ENCODE data around the gene ZNF735.
"Not testable (repeated sequence)": the region's sequence is repeated elsewhere in the genome, so short reads cannot be mapped to it uniquely, and the experiment has no call there.

Gene ZNF735

DNA sequence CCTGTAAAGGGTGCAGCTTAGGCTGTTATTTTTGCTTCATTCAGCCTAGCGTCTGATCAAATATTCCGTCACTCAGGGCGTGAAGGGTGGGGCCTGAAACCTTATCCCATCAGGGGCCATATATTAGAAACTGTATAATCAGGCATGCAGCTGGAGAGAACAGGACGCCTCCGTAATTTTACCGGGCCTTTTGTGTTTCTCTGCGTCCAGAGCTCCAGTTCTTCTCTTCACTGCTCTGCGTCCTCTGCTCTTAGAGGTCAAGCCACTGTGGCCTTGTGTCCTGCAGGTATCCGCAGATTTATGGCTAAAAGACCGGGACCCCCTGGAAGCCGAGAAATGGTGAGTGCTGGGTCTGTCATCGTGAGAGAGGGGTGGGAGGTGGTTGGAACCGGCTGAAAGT, at the start of gene ZNF735:
Gene ZNF735, plus strand, starts transcription at position 301 of the 400 bp plus-strand sequence. Its CDS starts 0 bp downstream, at position 301.
- DNase-seq: no peak

DNA sequence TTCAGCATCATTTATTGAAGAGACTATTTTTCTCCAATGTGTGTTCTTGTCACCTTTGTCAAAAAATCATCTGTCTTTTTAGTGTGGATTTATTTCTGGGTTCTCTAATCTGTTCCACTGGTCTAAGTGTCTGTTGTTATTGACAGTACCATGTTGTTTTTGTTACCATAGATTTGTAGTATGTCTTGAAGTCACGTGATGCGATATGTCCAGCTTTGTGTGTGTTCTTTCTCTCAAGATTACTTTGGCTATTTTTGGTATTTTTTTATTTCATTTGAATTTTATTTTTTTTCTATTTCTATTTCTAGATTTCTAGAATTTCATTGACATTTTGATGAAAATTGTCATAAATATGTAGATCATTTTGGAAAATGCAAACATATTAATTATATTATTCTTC, 36.0 kb upstream of the ZNF735 start:
- not testable (repeated sequence) for DNase-seq

DNA sequence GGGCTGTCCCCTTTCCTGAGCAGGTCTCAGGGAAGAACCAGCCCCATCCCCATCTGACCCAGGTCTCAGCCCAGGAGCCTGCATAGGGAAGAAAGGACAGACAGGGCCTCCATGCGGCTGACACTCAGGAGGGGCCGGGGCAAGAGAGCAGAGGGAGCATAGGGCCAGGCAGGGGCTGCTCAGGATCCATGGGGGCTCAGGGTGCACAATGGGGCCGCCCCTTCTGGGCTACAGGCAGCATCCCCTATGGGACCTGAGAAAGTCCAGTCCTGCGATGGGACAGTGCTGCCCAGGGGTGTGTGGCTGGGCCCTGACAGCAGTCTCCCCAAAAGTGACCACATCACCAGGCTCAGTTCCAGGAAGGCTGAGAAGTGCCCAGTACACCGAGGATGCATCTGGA, 32.7 kb upstream of the ZNF735 start:
- no peak for DNase-seq

DNA sequence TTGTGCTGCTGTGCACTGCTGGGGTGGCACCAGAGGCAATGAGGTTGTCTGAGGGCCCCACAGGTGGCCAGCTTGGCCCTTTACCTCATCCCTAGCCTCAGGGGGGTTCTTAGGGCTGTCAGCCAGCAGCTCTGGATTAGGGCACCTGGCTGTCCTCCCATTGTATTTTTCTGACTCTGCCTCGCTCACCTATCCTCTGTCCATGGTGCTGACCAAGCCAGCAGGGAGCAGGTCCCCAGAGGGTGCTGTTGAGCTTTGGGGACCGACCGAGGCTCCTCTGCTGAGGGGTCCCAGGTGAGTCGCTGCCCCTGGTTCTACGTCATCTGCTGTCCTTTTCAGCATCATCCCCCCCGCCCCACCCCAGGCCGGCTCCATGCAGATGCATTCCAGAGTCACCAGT, 32.1 kb upstream of the ZNF735 start:
- no peak for DNase-seq

DNA sequence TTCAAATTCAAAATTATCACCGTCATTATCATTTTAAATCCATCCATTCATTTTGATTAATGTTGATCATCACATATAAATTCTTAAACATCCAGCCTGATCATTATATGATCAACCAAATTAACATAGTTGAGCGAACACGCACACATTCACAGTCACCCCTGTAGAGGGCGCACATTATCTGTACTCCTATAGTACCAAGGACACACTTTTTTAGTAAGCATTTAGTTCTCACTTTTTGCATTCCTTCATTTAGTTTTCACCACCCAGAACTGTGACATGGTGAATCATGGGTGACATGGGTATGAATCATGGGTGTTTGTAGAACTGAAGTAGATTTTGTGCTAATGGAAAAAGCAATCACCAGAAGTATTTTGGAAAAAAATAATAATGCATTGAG, 26.0 kb upstream of the ZNF735 start:
- DNase-seq: no peak

DNA sequence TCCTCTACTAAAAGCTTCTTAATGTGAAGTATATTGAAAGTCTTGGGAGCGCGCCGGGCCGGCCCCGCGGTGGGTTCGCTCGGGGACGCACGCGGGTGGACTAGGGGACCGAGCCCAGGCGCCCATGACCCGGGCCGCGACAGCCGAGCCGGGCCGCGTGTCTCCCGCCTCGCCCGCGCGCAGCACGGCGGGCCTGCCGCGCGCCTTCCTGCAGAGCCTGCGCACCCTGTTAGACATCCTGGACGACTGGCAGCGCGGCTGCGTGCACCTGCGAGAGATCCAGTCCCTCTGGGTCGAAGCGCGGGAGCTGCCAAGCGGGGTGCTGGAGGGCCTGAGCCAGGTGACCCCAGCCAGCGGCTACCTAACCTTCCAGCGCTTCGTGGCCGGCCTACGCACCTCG, 25.4 kb upstream of the ZNF735 start:
- DNase-seq: no peak

DNA sequence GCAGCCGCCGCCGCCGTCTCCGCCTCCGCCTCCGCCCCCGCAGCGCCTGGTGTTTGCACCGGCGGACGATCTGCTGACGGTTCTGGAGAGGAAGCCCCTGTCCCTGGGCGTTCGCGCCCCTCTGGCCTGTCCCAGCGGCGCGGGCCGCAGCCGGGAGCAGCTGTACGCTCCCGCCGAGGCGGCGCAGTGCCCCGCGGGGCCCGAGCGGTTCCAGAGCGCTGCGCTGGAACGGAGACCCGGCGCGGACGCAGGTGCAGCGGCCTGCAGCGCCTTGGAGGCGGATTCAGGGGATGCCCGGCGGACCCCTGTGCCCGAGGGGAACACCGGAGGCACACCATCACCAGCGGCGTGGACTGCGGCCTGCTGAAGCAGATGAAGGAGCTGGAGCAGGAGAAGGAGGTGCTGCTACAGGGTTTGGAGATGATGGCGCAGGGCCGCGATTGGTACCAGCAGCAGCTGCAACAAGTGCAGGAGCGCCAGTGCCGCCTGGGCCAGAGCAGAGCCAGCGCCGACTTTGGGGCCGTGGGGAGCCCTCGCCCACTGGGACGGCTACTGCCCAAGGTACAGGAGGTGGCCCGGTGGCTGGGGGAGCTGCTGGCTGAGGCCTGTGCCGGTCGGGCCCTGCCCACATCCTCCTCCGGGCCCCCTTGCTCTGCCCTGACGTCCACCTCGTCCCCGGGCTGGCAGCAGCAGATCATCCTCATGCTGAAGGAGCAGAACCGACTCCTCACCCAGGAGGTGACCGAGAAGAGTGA, 24.8 kb upstream of the ZNF735 start:
- DNase-seq: no peak

DNA sequence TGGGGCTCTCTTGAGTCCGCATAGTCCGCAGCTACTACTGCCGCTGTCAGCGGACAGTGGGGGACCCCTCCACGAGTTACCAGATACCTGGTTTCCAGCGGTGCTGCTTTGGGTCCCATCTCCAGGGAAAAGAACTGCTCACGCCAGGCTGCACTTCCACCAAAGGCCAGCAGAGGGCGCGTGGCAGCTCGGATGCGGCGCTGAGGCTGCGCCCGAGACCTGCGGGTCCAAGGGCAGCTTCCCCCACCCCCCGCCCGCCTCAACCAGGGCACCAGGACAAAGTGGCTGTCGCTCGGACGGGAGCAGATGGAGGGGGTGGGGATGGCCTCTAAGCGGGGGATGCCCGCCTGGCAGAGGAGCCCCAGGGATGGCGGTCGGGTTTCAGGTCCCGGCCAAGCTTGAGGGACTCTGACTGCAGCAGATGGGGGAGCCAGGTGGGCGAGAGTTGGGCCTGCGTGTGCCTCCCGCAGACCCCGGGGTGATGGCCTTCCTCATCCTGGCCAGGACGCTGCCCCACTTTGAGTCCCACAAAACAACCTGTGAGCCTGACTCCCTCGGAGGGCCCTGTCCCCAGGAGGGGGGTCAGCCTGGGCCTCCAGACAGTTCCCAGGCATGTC, 23.8 kb upstream of the ZNF735 start:
- no peak for DNase-seq

DNA sequence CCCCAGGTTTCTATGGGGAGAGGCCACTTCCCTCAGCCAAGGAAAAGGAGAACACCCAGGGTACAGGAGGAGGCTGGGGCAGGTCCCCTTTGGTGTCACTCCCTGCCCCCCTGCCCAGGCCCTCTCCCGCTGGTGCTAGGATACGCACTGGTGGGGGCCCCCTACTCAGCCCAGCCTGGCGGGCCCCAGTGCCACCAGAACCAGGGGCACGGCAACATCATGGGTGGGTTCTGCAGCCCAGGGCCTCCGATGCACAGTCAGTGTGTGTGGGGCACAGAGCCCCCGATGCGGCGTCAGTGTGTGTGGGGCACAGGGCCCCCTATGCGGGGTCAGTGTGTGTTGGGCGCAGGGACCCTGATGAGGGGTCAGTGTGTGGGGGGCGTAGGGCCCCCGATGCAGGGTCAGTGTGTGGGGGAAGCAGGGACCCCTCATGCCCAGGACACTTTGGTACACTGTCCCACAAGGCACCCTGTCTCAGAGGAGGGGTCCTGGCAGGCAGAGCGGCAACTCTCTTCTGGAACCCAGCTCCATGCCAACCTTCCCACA, 23.1 kb upstream of the ZNF735 start:
- DNase-seq: no peak

DNA sequence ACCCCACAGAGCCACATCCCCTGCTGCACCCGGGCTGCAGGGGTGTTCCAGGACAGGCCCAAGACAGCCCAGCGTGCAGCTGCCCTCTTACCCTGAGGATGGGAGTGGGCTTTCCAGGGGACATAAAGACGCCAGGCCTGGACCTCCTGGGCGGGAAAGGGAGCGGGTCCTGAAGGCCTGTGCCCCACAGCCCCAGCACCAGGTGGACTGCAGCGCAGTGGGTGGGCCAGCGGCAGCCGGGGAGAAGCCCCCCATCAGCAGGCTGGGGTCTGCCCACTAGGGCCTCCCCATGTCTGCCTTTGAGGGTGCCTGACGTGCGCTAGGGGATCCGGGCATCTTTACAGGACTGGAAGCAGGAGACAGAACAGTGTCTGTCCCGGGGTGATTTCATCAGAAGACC, 22.6 kb upstream of the ZNF735 start:
- DNase-seq: no peak

DNA sequence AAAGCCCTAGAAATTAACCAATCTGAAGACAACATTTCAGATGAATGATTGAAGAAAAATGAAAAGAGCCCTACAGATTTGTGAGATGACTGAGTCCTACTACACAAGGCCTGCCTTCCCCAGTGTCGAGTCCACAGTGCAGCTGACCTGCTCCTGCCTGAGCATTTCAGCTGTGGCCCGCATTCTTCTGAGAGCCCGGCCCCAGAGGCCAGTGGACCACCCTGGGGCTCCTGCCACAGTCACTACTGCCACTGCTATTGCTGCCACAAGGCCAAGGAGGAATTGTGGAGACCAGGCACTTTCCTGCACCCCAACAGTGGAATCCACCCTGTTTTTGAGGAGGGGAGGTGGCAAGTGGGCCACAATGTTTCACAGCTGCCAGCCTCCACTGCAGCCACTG, 19.6 kb upstream of the ZNF735 start:
- DNase-seq: no peak

DNA sequence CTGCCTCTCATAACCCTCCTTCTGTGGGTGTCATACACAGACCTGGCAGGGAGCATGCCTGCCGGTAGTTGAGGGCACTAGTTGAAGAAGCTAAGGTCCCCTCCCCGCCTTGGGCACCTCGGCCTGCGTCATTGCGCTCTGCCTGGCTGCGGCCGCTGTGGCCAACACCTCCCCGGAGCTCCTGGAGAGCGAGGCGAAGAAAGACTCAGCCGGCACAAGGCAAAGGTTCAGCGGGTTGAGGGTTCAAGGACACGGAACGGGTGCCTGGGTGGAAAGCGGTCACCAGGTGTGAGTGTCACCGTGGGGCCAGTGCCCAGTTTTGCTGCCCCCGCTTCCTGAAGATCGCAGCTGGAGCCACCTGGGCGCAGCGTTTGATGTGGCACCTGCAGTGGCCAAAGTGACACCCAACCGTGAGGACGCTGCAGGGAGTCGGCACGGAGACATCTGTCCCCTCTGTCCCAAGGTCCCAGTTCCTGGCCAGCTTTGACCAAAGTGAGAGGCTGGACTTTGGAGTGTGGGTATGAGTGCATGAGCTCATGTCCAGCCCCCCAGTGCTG, 14.8 kb upstream of the ZNF735 start:
- no peak for DNase-seq

DNA sequence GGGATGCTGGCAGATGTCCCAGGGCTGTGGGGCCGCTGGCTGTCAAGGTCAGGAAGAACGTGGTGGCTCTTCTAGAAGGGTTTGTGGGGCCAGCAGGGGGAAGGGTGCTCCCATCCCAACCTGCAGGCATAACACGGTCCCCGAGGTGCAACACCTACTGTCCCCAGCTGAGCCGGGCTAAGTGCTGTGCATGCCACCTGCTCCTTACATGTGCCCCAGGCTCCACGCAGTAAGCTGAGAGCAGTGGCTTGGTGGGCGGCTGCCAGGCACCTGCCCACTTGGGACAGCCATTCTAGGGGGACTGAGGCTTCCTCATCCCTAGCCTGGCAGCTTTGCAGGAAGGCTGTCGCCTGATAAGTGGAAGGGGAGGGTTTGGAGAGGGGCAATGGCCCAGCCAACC, 14.2 kb upstream of the ZNF735 start:
- no peak for DNase-seq

DNA sequence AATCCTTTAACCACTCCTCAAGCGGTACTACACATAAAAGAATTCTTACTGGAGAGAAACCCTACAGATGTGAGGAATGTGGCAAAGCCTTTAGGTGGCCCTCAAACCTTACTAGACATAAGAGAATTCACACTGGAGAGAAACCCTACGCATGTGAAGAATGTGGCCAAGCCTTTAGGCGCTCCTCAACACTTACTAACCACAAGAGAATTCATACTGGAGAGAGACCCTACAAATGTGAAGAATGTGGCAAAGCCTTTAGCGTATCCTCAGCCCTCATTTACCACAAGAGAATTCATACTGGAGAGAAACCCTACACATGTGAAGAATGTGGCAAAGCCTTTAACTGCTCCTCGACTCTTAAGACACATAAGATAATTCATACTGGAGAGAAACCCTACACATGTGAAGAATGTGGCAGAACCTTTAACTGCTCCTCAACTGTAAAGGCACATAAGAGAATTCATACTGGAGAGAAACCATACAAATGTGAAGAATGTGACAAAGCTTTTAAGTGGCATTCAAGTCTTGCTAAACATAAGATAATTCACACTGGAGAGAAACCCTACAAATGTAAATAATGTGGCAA, 12.8 kb downstream of the ZNF735 start:
- not testable (repeated sequence) for DNase-seq

DNA sequence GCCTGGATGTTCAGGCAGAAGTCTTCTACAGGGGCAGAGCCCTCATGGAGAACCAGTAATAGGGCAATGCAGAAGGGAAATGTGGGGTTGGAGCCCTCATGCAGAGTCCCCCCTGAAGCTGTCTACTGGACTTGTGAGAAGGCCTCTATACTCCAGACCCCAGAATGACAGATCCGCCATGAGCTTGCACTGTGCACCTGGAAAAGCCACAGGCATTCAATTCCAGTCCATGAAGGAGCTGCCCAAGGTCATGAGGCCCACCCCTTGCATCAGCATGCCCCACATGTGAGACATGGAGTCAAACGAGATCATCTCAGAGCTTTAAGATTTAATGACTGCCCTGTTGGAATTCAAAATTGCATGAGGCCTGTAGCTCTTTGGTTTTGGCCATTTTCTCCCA, 16.4 kb downstream of the ZNF735 start:
- no peak for DNase-seq

DNA sequence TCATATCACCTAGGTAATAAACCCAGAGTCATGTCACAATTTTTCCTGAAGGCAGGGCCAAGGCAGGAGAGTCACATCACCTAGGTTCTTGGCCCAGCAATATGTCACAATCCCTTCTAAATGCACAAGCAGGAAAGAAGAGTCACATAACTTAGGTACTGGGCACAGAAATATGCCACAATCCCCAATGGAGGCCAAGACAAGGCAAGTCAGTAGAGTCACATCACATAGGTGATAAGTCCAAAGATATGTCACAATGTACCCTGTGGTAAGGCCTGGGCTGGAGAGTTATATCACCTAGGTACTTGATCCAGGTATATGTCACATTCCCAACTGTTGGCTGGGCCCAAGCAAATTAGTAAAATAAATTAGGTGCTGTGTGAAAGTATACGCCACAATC, 21.2 kb downstream of the ZNF735 start, which contains the start of gene ZNF679:
Gene ZNF679, plus strand, starts transcription at position 301 of the 400 bp plus-strand sequence. CDS start 20,644 bp downstream, outside the sequence.
- not testable (repeated sequence) for DNase-seq

DNA sequence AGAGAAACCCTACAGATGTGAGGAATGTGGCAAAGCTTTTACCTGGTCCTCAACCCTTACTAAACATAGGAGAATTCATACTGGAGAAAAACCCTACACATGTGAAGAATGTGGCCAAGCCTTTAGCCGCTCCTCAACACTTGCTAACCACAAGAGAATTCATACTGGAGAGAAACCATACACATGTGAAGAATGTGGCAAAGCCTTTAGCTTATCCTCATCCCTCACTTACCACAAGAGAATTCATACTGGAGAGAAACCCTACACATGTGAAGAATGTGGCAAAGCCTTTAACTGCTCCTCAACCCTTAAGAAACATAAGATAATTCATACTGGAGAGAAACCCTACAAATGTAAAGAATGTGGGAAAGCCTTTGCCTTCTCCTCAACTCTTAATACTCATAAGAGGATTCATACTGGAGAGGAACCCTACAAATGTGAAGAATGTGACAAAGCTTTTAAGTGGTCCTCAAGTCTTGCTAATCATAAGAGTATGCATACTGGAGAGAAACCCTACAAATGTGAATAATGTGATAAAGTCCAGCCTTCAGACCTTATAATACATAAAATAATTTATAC, 59.4 kb downstream of the ZNF735 start:
- DNase-seq: no peak
